Measurements from ENCODE around the gene ATP6V0A4. TPM values are rescaled to one million over a fixed set of nuclear protein-coding genes. Genes with fewer than 3 reads are reported as not detected.

ATP6V0A4 gene
- total RNA-seq, 1 donor, result under 0.01 TPM

GRCh38 chr7:138729444-138729843, 68.6 kb downstream of the ATP6V0A4 start:
- TF ChIP-seq, protein P1, sequence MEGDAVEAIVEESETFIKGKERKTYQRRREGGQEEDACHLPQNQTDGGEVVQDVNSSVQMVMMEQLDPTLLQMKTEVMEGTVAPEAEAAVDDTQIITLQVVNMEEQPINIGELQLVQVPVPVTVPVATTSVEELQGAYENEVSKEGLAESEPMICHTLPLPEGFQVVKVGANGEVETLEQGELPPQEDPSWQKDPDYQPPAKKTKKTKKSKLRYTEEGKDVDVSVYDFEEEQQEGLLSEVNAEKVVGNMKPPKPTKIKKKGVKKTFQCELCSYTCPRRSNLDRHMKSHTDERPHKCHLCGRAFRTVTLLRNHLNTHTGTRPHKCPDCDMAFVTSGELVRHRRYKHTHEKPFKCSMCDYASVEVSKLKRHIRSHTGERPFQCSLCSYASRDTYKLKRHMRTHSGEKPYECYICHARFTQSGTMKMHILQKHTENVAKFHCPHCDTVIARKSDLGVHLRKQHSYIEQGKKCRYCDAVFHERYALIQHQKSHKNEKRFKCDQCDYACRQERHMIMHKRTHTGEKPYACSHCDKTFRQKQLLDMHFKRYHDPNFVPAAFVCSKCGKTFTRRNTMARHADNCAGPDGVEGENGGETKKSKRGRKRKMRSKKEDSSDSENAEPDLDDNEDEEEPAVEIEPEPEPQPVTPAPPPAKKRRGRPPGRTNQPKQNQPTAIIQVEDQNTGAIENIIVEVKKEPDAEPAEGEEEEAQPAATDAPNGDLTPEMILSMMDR (IDR thresholded peaks at IDR 0.05; ENCODE audit: insufficient read depth, low read depth, low read length), result no peak
- no peak overlapping the region for H3K4me3 ChIP-seq (ENCODE audit: low read depth, low read length)
- no peak for DNase-seq (ENCODE audit: low read depth)

GRCh38 chr7:138727336-138728099, 70.5 kb downstream of the ATP6V0A4 start:
- H3K4me3 ChIP-seq (ENCODE audit: low read depth, low read length), result no peak overlapping the region
- TF ChIP-seq, protein P1 (IDR thresholded peaks at IDR 0.05; ENCODE audit: insufficient read depth, low read depth, low read length), result no peak
- DNase-seq (ENCODE audit: low read depth), result no peak

DNA sequence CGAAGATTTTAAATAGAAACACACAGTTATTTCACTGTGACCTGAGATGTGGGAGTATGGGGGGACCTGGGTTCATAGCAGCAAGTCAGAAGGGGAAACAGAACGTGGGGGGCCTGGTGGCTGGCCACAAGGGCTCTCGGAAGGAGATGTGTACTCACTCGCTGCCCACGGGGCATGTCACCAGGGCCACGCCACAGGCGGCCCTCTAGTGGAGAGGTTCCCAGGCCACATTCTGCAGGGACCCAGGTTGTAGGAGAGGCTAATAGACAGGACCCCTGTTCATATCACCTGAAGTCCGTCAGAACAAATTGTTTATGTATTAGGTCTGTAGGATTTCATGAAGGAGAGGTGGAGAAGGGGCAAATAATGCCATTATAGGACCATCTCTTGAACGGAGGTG, 71.7 kb downstream of the ATP6V0A4 start:
- no peak for DNase-seq (ENCODE audit: low read depth)
- H3K4me3 ChIP-seq (ENCODE audit: low read depth, low read length), result no peak overlapping the region
- TF ChIP-seq, protein P1 (IDR thresholded peaks at IDR 0.05; ENCODE audit: insufficient read depth, low read depth, low read length), result no peak

DNA sequence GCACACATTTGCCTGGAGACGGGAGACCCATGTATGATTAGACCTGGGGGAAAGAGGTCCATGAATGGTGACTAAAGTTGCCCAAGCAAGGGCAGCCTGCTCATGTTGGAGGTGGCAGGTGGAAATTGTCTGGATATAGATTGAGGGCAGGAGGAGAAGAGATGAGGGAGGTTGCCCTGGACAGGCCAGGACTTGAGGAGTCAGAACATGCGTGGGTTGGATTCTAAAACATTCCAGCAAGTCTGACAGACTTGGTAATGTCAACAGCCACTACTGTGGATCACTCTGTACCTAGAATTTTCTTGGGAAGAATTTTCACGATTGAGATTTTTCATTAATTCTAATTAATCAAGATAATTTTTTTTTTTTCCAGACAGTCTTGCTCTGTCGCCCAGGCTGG, 77.7 kb downstream of the ATP6V0A4 start:
- H3K4me3 ChIP-seq (ENCODE audit: low read depth, low read length), result no peak overlapping the region
- TF ChIP-seq, protein P1 (IDR thresholded peaks at IDR 0.05; ENCODE audit: insufficient read depth, low read depth, low read length), result no peak
- DNase-seq (ENCODE audit: low read depth), result no peak

- TF ChIP-seq, protein P1 (IDR thresholded peaks at IDR 0.05; ENCODE audit: insufficient read depth, low read depth, low read length), result no peak
- no peak overlapping the region for H3K4me3 ChIP-seq (ENCODE audit: low read depth, low read length)
- DNase-seq (ENCODE audit: low read depth), result no peak
These were observed 81.1 kb downstream of the ATP6V0A4 start for GRCh38 chr7:138716889-138717288.

DNA sequence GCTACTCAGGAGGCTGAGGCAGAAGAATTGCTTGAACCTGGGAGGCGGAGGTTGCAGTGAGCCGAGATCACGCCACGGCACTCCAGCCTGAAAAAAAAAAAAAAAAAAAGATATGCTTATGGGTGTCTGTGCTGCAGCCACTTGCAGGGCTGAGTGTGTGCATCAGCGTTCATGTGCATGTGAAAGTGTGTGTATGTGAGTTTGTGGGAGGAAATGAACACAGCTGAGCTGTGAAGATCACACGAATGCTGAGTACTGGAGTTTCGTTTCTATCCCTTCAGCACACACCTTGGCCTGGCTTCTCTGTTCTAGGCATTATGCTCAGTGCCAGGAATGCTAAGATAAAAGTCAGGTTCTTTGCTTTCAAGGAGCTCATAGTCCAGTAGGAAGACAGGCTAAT, 84.8 kb downstream of the ATP6V0A4 start:
- TF ChIP-seq, protein P1 (IDR thresholded peaks at IDR 0.05; ENCODE audit: insufficient read depth, low read depth, low read length), result no peak
- no peak overlapping the region for H3K4me3 ChIP-seq (ENCODE audit: low read depth, low read length)
- DNase-seq (ENCODE audit: low read depth), result no peak

DNA sequence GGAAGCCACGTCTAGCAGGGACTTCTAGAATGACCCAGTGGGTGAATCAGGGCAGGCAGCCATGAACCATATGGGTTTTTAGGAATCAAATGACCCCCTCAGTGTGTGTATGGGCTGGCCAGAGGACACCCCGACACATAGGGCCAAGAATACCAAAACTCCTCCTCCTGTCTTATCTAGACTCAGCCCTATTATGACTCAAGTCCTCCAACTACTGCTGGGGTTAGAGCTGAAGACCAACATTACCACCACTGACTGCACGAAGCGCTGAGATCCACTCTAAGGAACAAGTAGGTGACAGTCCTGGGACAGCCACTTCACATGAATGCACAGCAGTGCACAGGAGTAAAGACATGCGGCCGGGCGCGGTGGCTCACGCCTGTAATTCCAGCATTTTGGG, 85.3 kb downstream of the ATP6V0A4 start:
- TF ChIP-seq, protein P1 (IDR thresholded peaks at IDR 0.05; ENCODE audit: insufficient read depth, low read depth, low read length), result no peak
- no peak for DNase-seq (ENCODE audit: low read depth)
- H3K4me3 ChIP-seq (ENCODE audit: low read depth, low read length), result no peak overlapping the region
